Measurements from ENCODE around the gene CCDC142. TPM values are rescaled to one million over a fixed set of nuclear protein-coding genes. Genes with fewer than 3 reads are reported as not detected.

The CCDC142 gene
- polyA plus RNA-seq, 1 donor (not counting 4 experiments of a cell fraction or from before 2014, with no cell fraction given) = 4.7 TPM

GRCh38 chr2:74481961-74482800, 617 bp downstream of the CCDC142 start:
- H3K9me1 ChIP-seq (ENCODE audit: control insufficient read depth, extremely low read depth, insufficient read depth, low read length) = no peaks in the 10 kb centered on the region
- H3K9me3 ChIP-seq (ENCODE audit: control insufficient read depth, low read depth, low read length) = no peaks in the 10 kb centered on the region
- H3K4me1 ChIP-seq (ENCODE audit: control insufficient read depth, extremely low read depth, insufficient read depth, low read length) = peaks cover 14% of the 10 kb centered on the region
- peak overlapping the region; percentile 92 to 97 (median 95) for H3K4me3 ChIP-seq (ENCODE audit: control insufficient read depth in 2 of 3, extremely low read depth in 1 of 3, insufficient read depth in 2 of 3, low read depth in 1 of 3, low read length in 3 of 3)
- dilution Hi-C loops (cut with MboI; ENCODE audit: extremely low pct_ligation_motif_present, low sequenced_read_pairs) = no loop called here
- H4K20me1 ChIP-seq (ENCODE audit: control insufficient read depth, extremely low read depth, insufficient read depth, low read length) = no peaks in the 10 kb centered on the region
- no peak for DNase-seq (ENCODE audit: low read depth, low spot score)
- peak overlapping the region; percentile 97 for H2AFZ ChIP-seq (ENCODE audit: control insufficient read depth, low read length)
- no peak for FAIRE-seq
- H3K4me2 ChIP-seq (ENCODE audit: control insufficient read depth, extremely low read depth, insufficient read depth, low read depth, low read length) = peak overlapping the region; percentile 84
- H3K27ac ChIP-seq (ENCODE audit: control insufficient read depth, insufficient read depth, low read length) = peak overlapping the region; percentile 82
- H3K9ac ChIP-seq (ENCODE audit: control insufficient read depth, extremely low read depth, insufficient read depth, low read length) = peak overlapping the region; percentile 84
- no peaks in the 10 kb centered on the region for H3K27me3 ChIP-seq (ENCODE audit: control insufficient read depth, extremely low read depth, insufficient read depth, low read length)
- peaks cover 35% of the 10 kb centered on the region for H3K79me2 ChIP-seq (ENCODE audit: control insufficient read depth, insufficient read depth, low read length)
- TF ChIP-seq EZH2 (IDR thresholded peaks at IDR 0.05; ENCODE audit: low read length) (no peak), CTCF (optimal IDR thresholded peaks at IDR 0.05 in 1 of 3, IDR thresholded peaks at IDR 0.05 in 1 of 3, conservative IDR thresholded peaks at IDR 0.05 in 1 of 3; ENCODE audit: extremely low read depth in 1 of 3, insufficient read depth in 2 of 3, low read length in 3 of 3) (peak in 1 of 3 experiments; percentile 0)
- peaks cover 0 to 11% of the 10 kb centered on the region in 2 experiments for H3K36me3 ChIP-seq (ENCODE audit: control insufficient read depth in 2 of 2, extremely low read depth in 1 of 2, insufficient read depth in 2 of 2, low read length in 2 of 2)

GRCh38 chr2:74481431-74481830, 1.4 kb downstream of the CCDC142 start:
- peak overlapping the region; percentile 84 for H3K9ac ChIP-seq (ENCODE audit: control insufficient read depth, extremely low read depth, insufficient read depth, low read length)
- H4K20me1 ChIP-seq (ENCODE audit: control insufficient read depth, extremely low read depth, insufficient read depth, low read length) = no peaks in the 10 kb centered on the region
- dilution Hi-C loops (cut with MboI; ENCODE audit: extremely low pct_ligation_motif_present, low sequenced_read_pairs) = no loop called here
- peaks cover 0 to 8% of the 10 kb centered on the region in 2 experiments for H3K36me3 ChIP-seq (ENCODE audit: control insufficient read depth in 2 of 2, extremely low read depth in 1 of 2, insufficient read depth in 2 of 2, low read length in 2 of 2)
- H3K4me3 ChIP-seq (ENCODE audit: control insufficient read depth in 2 of 3, extremely low read depth in 1 of 3, insufficient read depth in 2 of 3, low read depth in 1 of 3, low read length in 3 of 3) = peak overlapping the region; percentile 92 to 97 (median 95)
- H3K9me3 ChIP-seq (ENCODE audit: control insufficient read depth, low read depth, low read length) = no peaks in the 10 kb centered on the region
- peaks cover 14% of the 10 kb centered on the region for H3K4me1 ChIP-seq (ENCODE audit: control insufficient read depth, extremely low read depth, insufficient read depth, low read length)
- no peak overlapping the region for H2AFZ ChIP-seq (ENCODE audit: control insufficient read depth, low read length)
- no peak overlapping the region for H3K27ac ChIP-seq (ENCODE audit: control insufficient read depth, insufficient read depth, low read length)
- peaks cover 33% of the 10 kb centered on the region for H3K79me2 ChIP-seq (ENCODE audit: control insufficient read depth, insufficient read depth, low read length)
- no peaks in the 10 kb centered on the region for H3K9me1 ChIP-seq (ENCODE audit: control insufficient read depth, extremely low read depth, insufficient read depth, low read length)
- no peak for FAIRE-seq
- no peaks in the 10 kb centered on the region for H3K27me3 ChIP-seq (ENCODE audit: control insufficient read depth, extremely low read depth, insufficient read depth, low read length)
- no peak for DNase-seq (ENCODE audit: low read depth, low spot score)
- peak overlapping the region; percentile 84 for H3K4me2 ChIP-seq (ENCODE audit: control insufficient read depth, extremely low read depth, insufficient read depth, low read depth, low read length)
- TF ChIP-seq EZH2 (IDR thresholded peaks at IDR 0.05; ENCODE audit: low read length) (no peak), CTCF (optimal IDR thresholded peaks at IDR 0.05 in 1 of 3, IDR thresholded peaks at IDR 0.05 in 1 of 3, conservative IDR thresholded peaks at IDR 0.05 in 1 of 3; ENCODE audit: extremely low read depth in 1 of 3, insufficient read depth in 2 of 3, low read length in 3 of 3) (no peak)

Measured in keratinocyte (primary cell).